Hippocampal formation (tissue), 2 donors: ENCODE results near the gene KDM4B.

Experiments
- DNase-seq, 2 donors: peaks; one replicate each; lab custom pipeline; 2025; lab: John Stamatoyannopoulos, UW

KDM4B gene

DNA sequence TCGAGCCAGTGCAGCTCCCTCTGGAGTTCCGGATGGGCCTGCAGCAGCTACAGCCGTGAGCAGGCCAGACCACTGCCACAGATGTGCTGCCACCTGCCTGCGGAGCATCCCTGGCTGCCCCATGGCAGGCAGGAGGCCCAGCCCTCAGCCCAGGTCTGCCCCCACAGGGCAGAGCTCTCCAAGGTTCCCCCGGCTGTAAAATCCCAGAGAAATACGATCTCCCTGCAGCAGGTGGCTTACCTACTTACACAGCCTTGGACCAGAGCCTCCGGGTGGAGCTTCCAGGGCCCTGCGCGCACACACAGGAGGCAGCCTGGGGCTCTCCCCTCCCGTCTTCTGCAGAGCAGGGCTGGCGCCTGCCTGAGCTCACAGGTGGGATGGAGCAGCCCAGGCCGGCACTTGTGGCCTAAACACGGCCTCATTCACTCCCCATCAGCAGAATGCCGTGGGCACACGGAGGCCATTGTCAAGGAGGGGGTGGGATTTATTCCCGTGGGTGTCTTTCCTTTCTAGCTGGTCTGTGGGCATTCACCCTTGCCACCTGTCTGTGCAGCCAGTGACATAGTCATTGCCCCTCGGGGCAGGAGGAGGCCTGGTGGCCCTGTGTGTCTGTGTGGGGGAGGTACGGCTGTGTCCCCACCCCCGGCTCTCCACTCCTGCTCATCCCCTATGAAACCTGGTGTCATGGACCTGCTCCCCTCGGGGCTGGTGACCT, 118.0 kb downstream of the KDM4B start:
- no peak for DNase-seq

GRCh38 chr19:5089283-5089682, 120.4 kb downstream of the KDM4B start:
- DNase-seq = no peak

- DNase-seq = no peak
Measured at GRCh38 chr19:5090465-5091017, 121.6 kb downstream of the KDM4B start.

DNA sequence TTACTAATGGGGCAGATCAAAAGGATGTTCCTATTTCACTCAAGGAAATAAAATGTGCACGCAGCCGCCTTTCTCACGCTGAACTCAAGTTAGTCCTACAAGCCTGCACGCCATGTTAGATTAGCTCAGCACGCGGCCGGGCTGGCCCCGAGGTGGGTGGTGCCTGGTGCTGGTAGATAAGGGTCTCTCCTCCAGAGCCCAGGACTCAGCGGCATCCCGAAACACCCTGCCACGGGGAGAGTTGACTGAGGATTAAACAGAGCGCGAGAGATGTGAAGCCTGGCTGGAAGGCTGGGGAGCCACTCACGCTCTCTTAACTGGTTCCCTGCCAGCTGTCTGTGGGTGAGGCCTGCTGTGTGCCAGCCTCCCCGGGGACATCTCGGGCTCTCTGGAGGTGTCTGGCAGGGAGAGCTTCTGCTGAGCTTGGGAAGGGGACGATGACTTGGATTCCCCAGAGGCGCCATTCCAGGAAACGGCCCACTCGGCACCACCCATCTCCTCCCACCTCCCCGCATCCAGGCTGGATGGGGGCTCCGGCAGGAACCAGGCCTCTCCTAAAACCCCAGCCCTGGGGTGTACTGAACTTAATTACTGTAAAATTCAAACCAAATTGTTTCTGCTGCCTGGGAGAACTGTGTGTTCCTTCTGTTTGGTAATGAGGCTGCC, 122.2 kb downstream of the KDM4B start:
- no peak for DNase-seq

DNA sequence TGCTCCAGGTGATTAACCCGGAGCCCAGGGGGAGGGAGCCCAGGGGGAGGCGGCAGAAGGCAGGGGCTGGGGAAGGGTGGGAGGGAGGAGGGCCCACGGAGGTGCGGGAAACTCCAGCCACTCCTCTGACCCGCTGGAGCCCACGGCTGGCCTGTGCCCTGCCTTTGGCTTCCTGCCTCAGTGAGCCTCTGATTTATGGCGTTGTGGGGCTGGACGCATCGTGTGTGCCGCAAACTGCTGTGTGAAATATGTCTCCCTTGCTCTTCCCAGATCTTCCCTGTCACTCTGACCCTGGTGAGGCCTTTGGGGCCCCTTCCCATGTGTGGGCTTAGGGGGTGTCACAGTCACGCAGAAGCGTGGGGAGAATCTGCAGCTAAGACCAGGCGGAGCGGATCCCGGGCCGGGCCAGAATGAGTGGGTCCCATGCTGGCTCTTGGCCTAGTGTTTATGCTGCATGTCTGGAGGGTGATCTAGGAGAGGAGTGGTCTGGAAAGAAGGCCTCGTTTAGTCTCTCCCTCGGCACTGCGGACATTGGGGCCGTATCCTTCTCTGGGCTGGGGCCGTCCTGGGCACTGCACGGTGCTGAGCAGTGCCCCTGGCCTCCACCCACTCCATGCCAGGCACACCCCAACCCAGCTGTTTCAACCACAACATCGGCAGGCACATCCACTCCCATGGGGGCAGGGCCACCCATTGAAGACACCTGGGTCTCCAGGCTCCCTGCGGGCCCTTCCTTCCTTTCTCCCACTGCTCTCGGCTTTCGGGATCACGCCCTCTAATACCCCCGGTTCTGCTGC, 123.0 kb downstream of the KDM4B start:
- no peak for DNase-seq

DNA sequence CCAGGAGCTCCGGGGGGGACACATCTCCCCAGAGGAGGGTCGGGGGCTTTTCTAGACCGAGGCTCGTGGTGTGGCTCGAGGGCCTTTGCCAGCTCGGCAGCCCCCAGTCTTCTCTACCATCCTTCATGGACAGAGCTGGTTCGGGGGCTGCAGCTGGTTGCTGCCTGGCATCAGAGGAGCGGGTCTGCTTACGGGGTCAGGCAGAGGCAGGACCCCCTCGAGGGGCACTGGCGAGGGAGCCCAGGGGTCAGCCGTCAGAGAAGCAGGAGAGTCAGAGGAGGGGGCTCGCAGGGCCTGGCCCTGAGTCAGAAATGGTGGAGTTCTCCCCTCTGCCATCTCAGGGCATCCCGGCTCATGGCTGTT, 123.5 kb downstream of the KDM4B start:
- no peak for DNase-seq

GRCh38 chr19:5093297-5093928, 124.5 kb downstream of the KDM4B start:
- no peak for DNase-seq

- DNase-seq = no peak
Measured at GRCh38 chr19:5093948-5094718, 125.2 kb downstream of the KDM4B start.

DNA sequence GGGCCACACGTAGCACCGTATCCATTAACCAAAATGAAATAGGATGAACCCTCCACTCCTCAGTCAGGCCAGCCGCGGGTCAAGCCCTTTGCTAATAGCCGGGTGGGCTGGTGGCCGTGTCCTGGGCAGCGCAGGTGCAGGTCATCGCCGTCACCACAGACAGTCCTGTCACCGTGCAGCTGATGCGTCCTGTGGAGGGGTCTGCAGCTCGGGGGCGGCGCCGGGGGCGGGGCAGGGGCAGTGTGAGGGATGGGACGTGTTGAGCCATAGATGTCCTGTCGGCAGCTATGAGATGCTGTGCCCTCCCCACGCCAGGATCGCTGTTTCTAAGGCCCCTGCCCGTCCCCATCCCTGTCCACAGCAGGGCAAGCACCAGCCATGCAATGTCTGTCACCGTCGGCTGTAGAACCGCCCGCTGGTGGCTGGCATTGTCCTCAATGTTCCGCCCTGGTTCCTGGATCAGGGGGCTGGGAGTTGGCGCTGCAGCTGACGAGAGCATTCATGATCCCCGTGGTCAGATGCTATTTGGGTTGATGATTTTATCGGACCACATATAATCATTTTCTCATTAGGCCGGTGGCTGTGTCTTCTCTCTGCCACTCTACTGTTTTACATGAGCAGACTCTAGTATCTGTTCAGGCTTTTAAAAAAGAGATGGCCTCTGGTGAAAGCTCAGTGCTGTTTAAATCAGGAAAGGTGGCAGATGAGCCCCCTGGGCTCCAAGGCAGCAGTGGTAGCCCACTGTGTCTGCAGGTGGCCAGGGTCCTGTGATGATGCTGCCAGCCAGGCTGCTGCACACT, 126.1 kb downstream of the KDM4B start:
- DNase-seq = no peak

DNA sequence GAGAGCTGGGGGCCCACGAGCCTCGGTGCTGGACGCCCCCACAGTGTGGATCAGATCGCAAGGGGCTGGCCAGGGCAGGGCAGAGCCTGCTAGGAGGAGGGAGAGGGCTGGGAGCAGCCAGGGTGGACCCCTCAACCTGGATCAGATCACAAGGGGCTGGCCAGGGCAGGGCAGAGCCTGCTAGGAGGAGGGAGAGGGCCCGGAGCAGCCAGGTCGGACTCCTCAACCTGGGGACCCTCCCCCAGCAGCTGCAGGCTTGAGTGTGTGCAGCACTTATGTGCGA, 126.6 kb downstream of the KDM4B start:
- DNase-seq = no peak

DNA sequence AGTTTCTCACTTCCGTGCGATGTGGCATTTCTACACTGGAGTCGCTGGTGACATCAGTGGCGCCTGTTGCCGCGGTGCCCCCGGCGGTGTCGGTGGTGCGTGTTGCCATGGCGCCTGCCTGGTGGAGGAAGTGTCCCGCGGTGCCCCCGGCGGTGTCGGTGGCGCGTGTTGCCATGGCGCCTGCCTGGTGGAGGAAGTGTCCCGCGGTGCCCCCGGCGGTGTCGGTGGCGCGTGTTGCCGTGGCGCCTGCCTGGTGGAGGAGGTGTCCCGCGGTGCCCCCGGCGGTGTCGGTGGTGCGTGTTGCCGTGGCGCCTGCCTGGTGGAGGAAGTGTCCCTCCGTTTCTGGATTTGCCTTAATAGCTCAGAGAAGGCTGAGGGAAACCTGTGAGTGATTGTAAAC, 127.6 kb downstream of the KDM4B start:
- DNase-seq = no peak

- DNase-seq = no peak
Measured at GRCh38 chr19:5097331-5097930, 128.5 kb downstream of the KDM4B start.

- no peak for DNase-seq
Measured at GRCh38 chr19:5097959-5098623, 129.2 kb downstream of the KDM4B start.

DNA sequence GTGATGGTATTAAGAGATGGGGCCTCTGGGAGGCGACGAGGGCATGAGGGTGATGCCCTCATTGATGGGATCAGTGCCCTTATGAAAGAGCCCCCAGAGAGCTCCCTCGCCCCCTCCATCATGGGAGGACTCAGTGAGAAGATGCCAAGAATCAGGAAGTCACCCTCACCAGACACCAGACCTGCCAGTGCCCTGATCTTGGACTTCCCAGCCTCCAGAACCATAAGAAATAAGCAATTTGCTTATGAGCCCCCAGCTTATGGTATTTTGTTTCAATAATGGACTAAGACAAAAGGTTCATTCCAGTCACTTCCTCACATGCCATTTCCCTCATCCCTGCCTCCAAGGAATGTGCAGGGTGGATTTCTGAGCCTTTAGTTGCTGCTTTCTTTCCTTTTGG, 129.7 kb downstream of the KDM4B start:
- no peak for DNase-seq

- DNase-seq = no peak
Measured at GRCh38 chr19:5099701-5100221, 130.8 kb downstream of the KDM4B start.

DNA sequence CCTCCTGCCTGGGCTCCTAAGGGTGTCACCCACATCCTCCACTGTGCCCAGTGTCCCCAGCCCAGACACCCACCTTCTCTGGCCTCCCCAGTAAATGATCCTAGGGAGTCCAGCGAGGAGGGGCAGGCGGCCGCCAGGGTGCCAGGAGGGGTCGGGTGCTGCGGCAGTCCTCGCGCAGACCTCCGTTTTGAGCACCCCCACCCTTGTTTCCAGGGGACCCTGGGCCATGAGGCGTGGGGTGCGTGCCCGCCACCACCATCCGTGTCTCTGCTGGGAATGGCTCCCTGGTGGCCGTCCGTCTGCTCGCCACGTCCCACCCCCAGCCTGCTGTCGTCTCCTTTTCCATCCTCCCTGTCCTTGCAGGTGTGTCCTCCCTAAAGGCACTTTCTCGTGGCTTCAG, 133.0 kb downstream of the KDM4B start:
- DNase-seq = no peak

DNA sequence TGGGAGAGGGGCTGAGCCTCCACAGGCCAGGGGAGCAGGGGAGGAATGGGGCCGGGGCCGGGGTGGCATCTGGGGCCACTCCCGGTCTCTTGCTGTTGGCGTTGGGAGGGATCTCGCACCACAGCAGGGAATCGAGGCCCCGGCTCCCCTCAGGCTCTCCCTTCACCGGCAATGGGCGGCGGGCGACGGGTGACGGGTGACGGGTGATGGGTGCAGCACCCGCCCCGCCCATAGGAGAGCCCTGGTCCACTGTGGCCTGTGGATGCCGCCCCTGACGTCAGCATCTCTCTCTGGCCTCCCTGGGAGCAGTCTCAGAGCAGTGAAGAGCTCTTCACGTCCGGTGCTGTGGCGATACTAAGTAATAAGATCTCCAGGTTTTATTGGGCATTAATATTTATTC, 133.6 kb downstream of the KDM4B start:
- DNase-seq = no peak

DNA sequence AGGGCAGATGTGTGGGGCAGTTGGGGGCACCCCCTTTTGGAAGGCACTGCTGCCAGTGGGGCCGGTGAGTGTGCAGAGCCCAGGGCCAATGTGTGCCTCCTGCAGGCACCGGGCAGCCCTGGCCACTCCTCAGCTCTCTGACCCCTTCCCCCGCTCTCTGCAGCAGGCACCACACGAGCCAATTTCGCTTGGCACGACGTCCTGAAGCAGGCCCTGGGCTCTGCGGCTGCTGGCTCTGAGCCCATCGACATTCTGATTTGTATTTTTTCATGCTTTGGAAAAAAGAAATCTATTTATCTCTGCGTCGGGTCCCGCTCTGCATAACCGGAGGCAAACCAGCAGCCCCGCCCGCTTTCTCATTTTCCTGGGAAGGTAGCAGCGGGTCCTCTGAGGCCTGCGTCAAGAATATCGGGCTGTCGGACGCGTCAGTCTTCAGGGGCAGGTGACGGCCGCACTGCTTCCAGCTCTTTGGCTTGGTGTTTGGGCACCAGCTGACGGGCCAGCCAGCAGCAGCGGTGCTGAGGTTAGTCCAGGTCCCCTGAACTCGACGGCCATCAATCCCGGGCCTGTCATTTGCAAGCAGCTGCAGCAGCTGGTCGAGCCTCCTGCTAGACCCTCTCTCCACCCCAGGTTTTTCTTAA, 134.3 kb downstream of the KDM4B start:
- DNase-seq = peak in 1 of 2 donors; percentile 43

- DNase-seq = no peak
Measured at GRCh38 chr19:5103812-5104410, 135.0 kb downstream of the KDM4B start.
